Memory B cell (primary cell): Measurements from ENCODE around the gene MAP4K3.
"Not testable (repeated sequence)": the region's sequence is repeated elsewhere in the genome, so short reads cannot be mapped to it uniquely, and the experiment has no call there.

ENCODE experiments used
- ATAC-seq: fragments of 150-1000 bp; cut with Tn5 transposase; 2 replicates; pipeline ENCODE4 v1.10.0; 2021; ENCODE audit warnings: low read depth, mild to moderate bottlenecking, moderate library complexity
- DNase-seq, 2 donors: peaks; one replicate each; pipeline ENCODE4 v3.0.0; 2022; ENCODE audit warnings: low spot score in 2 of 2
- H3K27ac Mint-ChIP-seq: one replicate; pipeline ENCODE4 v1.8.0; 2022; ENCODE audit warnings: mild to moderate bottlenecking, moderate library complexity, mixed read lengths
- H3K27me3 Mint-ChIP-seq: one replicate; pipeline ENCODE4 v1.8.0; 2022; ENCODE audit warnings: mixed read lengths
- H3K36me3 Mint-ChIP-seq: one replicate; pipeline ENCODE4 v1.8.0; 2022; ENCODE audit warnings: mild to moderate bottlenecking, mixed read lengths
- H3K4me1 Mint-ChIP-seq: one replicate; pipeline ENCODE4 v1.8.0; 2022; ENCODE audit warnings: mixed read lengths
- H3K4me3 Mint-ChIP-seq: one replicate; pipeline ENCODE4 v1.8.0; 2022; ENCODE audit warnings: mild to moderate bottlenecking, moderate library complexity, mixed read lengths
- H3K9me3 Mint-ChIP-seq: one replicate; pipeline ENCODE4 v1.8.0; 2022; ENCODE audit warnings: mixed read lengths

MAP4K3 gene

GRCh38 chr2:39381653-39382052 lies 55.4 kb downstream of the MAP4K3 start:
- ATAC-seq (no peak), DNase-seq (no peak)
- Mint-ChIP-seq H3K4me1 (peaks cover 15% of the 10 kb centered on the region), H3K36me3 (no peaks in the 10 kb centered on the region), H3K9me3 (no peaks in the 10 kb centered on the region), H3K27me3 (no peaks in the 10 kb centered on the region), H3K4me3 (no peak overlapping the region), H3K27ac (no peak overlapping the region)

GRCh38 chr2:39380525-39381150 lies 56.4 kb downstream of the MAP4K3 start:
- peaks cover 1% of the 10 kb centered on the region for H3K9me3 Mint-ChIP-seq

GRCh38 chr2:39379643-39380524 lies 57.2 kb downstream of the MAP4K3 start:
- Mint-ChIP-seq H3K9me3 (peaks cover 2% of the 10 kb centered on the region), H3K4me3 (no peak overlapping the region), H3K4me1 (peaks cover 15% of the 10 kb centered on the region), H3K27me3 (no peaks in the 10 kb centered on the region), H3K27ac (peak overlapping the region; percentile 77), H3K36me3 (peaks cover 9% of the 10 kb centered on the region)
- peak in 1 of 2 donors; percentile 33 for DNase-seq
- ATAC-seq: peak; percentile 39

More at GRCh38 chr2:39380525-39381150, 56.4 kb downstream of the MAP4K3 start:
- DNase-seq (no peak), ATAC-seq (no peak)
- Mint-ChIP-seq H3K27ac (no peak overlapping the region), H3K27me3 (no peaks in the 10 kb centered on the region), H3K4me3 (no peak overlapping the region), H3K36me3 (peaks cover 5% of the 10 kb centered on the region), H3K4me1 (peaks cover 15% of the 10 kb centered on the region)

- H3K9me3 Mint-ChIP-seq: peaks cover 2% of the 10 kb centered on the region
- peaks cover 9% of the 10 kb centered on the region for H3K36me3 Mint-ChIP-seq
- no peaks in the 10 kb centered on the region for H3K27me3 Mint-ChIP-seq
- H3K27ac Mint-ChIP-seq: no peak overlapping the region
- peaks cover 15% of the 10 kb centered on the region for H3K4me1 Mint-ChIP-seq
- DNase-seq (no peak), ATAC-seq (no peak)
- no peak overlapping the region for H3K4me3 Mint-ChIP-seq
These were observed 58.1 kb downstream of the MAP4K3 start for GRCh38 chr2:39378968-39379367.

- Mint-ChIP-seq H3K27ac (peak overlapping the region; percentile 56), H3K4me3 (no peak overlapping the region), H3K9me3 (peaks cover 9% of the 10 kb centered on the region), H3K4me1 (peaks cover 15% of the 10 kb centered on the region), H3K27me3 (no peaks in the 10 kb centered on the region), H3K36me3 (peaks cover 18% of the 10 kb centered on the region)
- DNase-seq: peak; percentile 15 to 29
- ATAC-seq: peak; percentile 96
These were observed 59.7 kb downstream of the MAP4K3 start for GRCh38 chr2:39377226-39377939.

- H3K4me3 Mint-ChIP-seq: no peak overlapping the region
- no peaks in the 10 kb centered on the region for H3K27me3 Mint-ChIP-seq
- peaks cover 12% of the 10 kb centered on the region for H3K9me3 Mint-ChIP-seq
- H3K4me1 Mint-ChIP-seq: peaks cover 15% of the 10 kb centered on the region
- ATAC-seq: no peak
- peaks cover 21% of the 10 kb centered on the region for H3K36me3 Mint-ChIP-seq
- H3K27ac Mint-ChIP-seq: peak overlapping the region; percentile 12
- no peak for DNase-seq
These were observed 61.2 kb downstream of the MAP4K3 start for GRCh38 chr2:39375917-39376316.

- no peak overlapping the region for H3K27ac Mint-ChIP-seq
- peaks cover 11% of the 10 kb centered on the region for H3K4me1 Mint-ChIP-seq
- peaks cover 12% of the 10 kb centered on the region for H3K9me3 Mint-ChIP-seq
- peaks cover 23% of the 10 kb centered on the region for H3K36me3 Mint-ChIP-seq
- H3K4me3 Mint-ChIP-seq: no peak overlapping the region
- no peak for DNase-seq
- no peak for ATAC-seq
- no peaks in the 10 kb centered on the region for H3K27me3 Mint-ChIP-seq
These were observed 63.8 kb downstream of the MAP4K3 start for GRCh38 chr2:39373181-39373802.

GRCh38 chr2:39370101-39370500 lies 67.0 kb downstream of the MAP4K3 start:
- Mint-ChIP-seq H3K27ac (no peak overlapping the region), H3K4me3 (no peak overlapping the region), H3K36me3 (peaks cover 16% of the 10 kb centered on the region), H3K4me1 (peaks cover 2% of the 10 kb centered on the region), H3K9me3 (peaks cover 10% of the 10 kb centered on the region), H3K27me3 (no peaks in the 10 kb centered on the region)
- no peak for ATAC-seq
- DNase-seq: no peak

- peaks cover 10% of the 10 kb centered on the region for H3K9me3 Mint-ChIP-seq
- no peaks in the 10 kb centered on the region for H3K27me3 Mint-ChIP-seq
- no peak overlapping the region for H3K4me3 Mint-ChIP-seq
- no peak overlapping the region for H3K27ac Mint-ChIP-seq
- DNase-seq: no peak
- peaks cover 2% of the 10 kb centered on the region for H3K4me1 Mint-ChIP-seq
- peaks cover 16% of the 10 kb centered on the region for H3K36me3 Mint-ChIP-seq
- ATAC-seq: no peak
These were observed 68.2 kb downstream of the MAP4K3 start for GRCh38 chr2:39368846-39369245.

- Mint-ChIP-seq H3K27me3 (no peaks in the 10 kb centered on the region), H3K4me3 (no peak overlapping the region), H3K27ac (no peak overlapping the region), H3K9me3 (peaks cover 8% of the 10 kb centered on the region), H3K4me1 (peaks cover 2% of the 10 kb centered on the region), H3K36me3 (peaks cover 14% of the 10 kb centered on the region)
- no peak for ATAC-seq
- no peak for DNase-seq
These were observed 68.7 kb downstream of the MAP4K3 start for GRCh38 chr2:39368376-39368775.

GRCh38 chr2:39362595-39362994 lies 74.5 kb downstream of the MAP4K3 start:
- Mint-ChIP-seq H3K9me3 (peaks cover 7% of the 10 kb centered on the region), H3K36me3 (peaks cover 20% of the 10 kb centered on the region), H3K27me3 (no peaks in the 10 kb centered on the region), H3K4me1 (no peaks in the 10 kb centered on the region), H3K4me3 (no peak overlapping the region), H3K27ac (no peak overlapping the region)
- DNase-seq (no peak), ATAC-seq (no peak)

GRCh38 chr2:39361511-39361910 lies 75.6 kb downstream of the MAP4K3 start:
- Mint-ChIP-seq H3K9me3 (peaks cover 7% of the 10 kb centered on the region), H3K4me1 (no peaks in the 10 kb centered on the region), H3K4me3 (no peak overlapping the region), H3K27ac (no peak overlapping the region), H3K27me3 (no peaks in the 10 kb centered on the region), H3K36me3 (peaks cover 22% of the 10 kb centered on the region)
- ATAC-seq (no peak), DNase-seq (no peak)

- not testable (repeated sequence) for H3K27ac Mint-ChIP-seq, H3K27me3 Mint-ChIP-seq, H3K4me3 Mint-ChIP-seq
These were observed 76.7 kb downstream of the MAP4K3 start for GRCh38 chr2:39360342-39360741.

More at GRCh38 chr2:39360342-39360741, 76.7 kb downstream of the MAP4K3 start:
- not testable (repeated sequence) for ATAC-seq, DNase-seq, H3K9me3 Mint-ChIP-seq, H3K4me1 Mint-ChIP-seq
- peaks cover 26% of the 10 kb centered on the region for H3K36me3 Mint-ChIP-seq
